Measurements from ENCODE around the gene FILIP1L. TPM values are rescaled to one million over a fixed set of nuclear protein-coding genes. Genes with fewer than 3 reads are reported as not detected.

Gene FILIP1L
- total and polyA plus RNA-seq, 2 of the 4 experiments (the other 2 are of a cell fraction): 11.5 to 19.9 TPM

DNA sequence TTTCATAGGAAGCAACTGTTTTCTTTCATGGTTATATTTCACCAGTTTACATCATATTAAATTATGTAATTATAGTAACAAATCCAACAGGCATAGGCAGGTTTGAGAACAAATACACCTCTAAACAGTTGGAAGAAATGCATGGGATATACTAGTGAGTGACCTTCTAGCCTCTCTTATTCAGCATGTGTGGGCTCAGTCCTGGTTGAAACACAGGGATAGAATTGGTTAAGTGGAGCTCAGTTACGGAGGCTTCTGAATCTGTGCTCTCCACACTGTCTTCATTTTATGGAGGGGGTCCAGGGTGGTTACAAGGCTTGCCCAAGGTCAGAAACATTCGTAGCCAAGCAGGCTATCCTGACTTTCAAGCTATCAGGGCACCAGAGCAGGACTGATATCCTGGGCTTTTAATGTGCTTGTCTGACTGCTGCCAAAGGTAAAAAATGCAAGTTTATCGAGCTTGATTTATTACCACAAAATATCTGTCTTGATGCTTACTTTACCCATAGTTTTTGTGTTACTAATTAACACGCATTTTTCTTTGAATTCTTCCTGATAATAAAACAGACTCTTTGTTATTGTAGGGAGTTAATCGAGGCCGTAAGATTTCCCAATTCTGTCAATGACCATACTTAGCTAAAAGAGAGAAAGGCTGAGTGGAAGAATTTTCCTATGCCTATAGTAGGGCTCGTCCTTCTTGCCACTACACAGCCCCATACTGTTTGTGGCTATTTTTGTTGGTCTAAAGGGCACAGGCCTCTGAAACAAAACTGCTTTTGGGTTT lies 89.6 kb downstream of the FILIP1L start (continued):
- no peak for TF ChIP-seq CHD1 (IDR thresholded peaks at IDR 0.05; ENCODE audit: low read depth, low read length)
- no peak for TF ChIP-seq RAD21 (IDR thresholded peaks at IDR 0.05; ENCODE audit: low read length)

DNA sequence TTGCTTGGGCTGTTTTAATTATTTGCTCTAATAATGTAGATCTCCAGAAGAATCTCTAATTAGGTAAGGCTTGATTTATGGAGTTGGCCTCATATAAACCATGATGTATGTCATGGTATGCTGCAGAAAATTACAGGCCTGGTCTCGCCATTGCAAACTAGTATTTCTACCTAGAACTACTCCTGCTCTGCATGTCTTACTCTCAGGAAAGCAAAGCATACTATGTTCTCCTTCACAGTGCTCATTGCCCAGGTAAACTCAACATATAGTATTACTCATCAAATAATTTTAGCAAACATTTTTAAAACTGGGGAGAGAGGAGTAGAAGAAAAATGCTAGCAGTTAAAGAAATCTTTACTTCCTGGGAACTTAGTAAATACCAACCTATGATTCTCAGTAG lies 90.7 kb downstream of the FILIP1L start:
- H4K20me1 ChIP-seq (ENCODE audit: insufficient read depth, low read length): no peaks in the 10 kb centered on the region
- no peak for ATAC-seq (ENCODE audit: low read depth)
- peak overlapping the region; percentile 6; the same call in 1 of the 2 replicates for H4K5ac ChIP-seq (ENCODE audit: low read depth, low read length)
- in situ Hi-C loops (cut with MboI; ENCODE audit: low sequenced_read_pairs): no loop called here
- H3K4me3 ChIP-seq (ENCODE audit: insufficient read depth, low read depth, low read length): no peak overlapping the region
- H3K14ac ChIP-seq (replicated peaks; ENCODE audit: low read depth, low read length): peak overlapping the region; percentile 89
- H2BK15ac ChIP-seq (ENCODE audit: low read depth, low read length): peak overlapping the region; percentile 95; the same call in 1 of the 3 replicates
- no peaks in the 10 kb centered on the region; the same call in 1 of the 2 replicates for H3K9me1 ChIP-seq (ENCODE audit: insufficient read depth, low read length)
- 0 out of 2 replicates have a peak overlapping the region, but pooled peaks have one; percentile 56 for H3K4ac ChIP-seq (ENCODE audit: low read depth, low read length)
- H3K9ac ChIP-seq (ENCODE audit: low read depth, low read length): no peak overlapping the region
- no peak overlapping the region for H2AK9ac ChIP-seq (replicated peaks; ENCODE audit: low read depth, low read length, poor library complexity)
- no peaks in the 10 kb centered on the region for H3K9me3 ChIP-seq (ENCODE audit: control insufficient read depth, insufficient read depth, low read length)
- peaks cover 11% of the 10 kb centered on the region for H3K4me1 ChIP-seq (ENCODE audit: control insufficient read depth, insufficient read depth, low read length)
- peak overlapping the region; percentile 56 for H2BK120ac ChIP-seq (ENCODE audit: low read depth, low read length)
- H3K27me3 ChIP-seq (ENCODE audit: control insufficient read depth, insufficient read depth, low read length): no peaks in the 10 kb centered on the region
- no TSS peak for BruUV-seq (replicated peaks)
- no CpG with 5 or more reads among the region's 1 CpG for WGBS, 2 experiments (ENCODE audit: extremely low coverage in 2 of 2, insufficient read length in 1 of 2)
- no peak for DNase-seq
- H2AK5ac ChIP-seq (ENCODE audit: low read depth, low read length): peak overlapping the region; percentile 75; the same call in 1 of the 2 replicates
- dilution Hi-C loops (cut with HindIII; ENCODE audit: low sequenced_read_pairs, unreplicated experiment): no loop called here
- ChIA-PET CTCF (no interaction called here), POLR2A (ENCODE audit: unreplicated experiment) (no interaction called here)
- H3K4me2 ChIP-seq (ENCODE audit: low read depth, low read length): no peak overlapping the region
- 0 out of 2 replicates have a peak overlapping the region, but pooled peaks have one; percentile 20 for H2BK20ac ChIP-seq (ENCODE audit: low read depth, low read length)
- peak overlapping the region; percentile 60 for H3K18ac ChIP-seq (ENCODE audit: low read depth, low read length)
- H3K23ac ChIP-seq (ENCODE audit: low read depth, low read length): 0 out of 2 replicates have a peak overlapping the region, but pooled peaks have one; percentile 8
- H3K56ac ChIP-seq (ENCODE audit: extremely low read depth, insufficient read depth, low read length): no peak overlapping the region
- intact Hi-C loops (cut with micrococcal nuclease): loop anchor here (5.0 kb wide), 1 partner anchor 51 kb away; no protein-coding TSS in a partner anchor
- H3K79me1 ChIP-seq (ENCODE audit: low read depth in 1 of 2, low read length in 2 of 2): no peaks in the 10 kb centered on the region; a peak in 2 of 4 replicates
- no peak overlapping the region for H2BK5ac ChIP-seq (ENCODE audit: low read depth, low read length, poor library complexity, severe bottlenecking)
- no peak overlapping the region for H2AFZ ChIP-seq (replicated peaks; ENCODE audit: low read length, poor library complexity)
- H4K91ac ChIP-seq (ENCODE audit: insufficient read depth, low read depth, low read length): no peak overlapping the region; the same call in 1 of the 2 replicates
- no peak overlapping the region for H3K27ac ChIP-seq (ENCODE audit: insufficient read depth, low read length)
- no peaks in the 10 kb centered on the region for H3K36me3 ChIP-seq (ENCODE audit: control insufficient read depth, insufficient read depth, low read length)
- 0 out of 4 replicates have a peak overlapping the region, but pooled peaks of 1 of the 2 experiments have one; percentile 61 for H4K8ac ChIP-seq (ENCODE audit: low read depth in 2 of 2, low read length in 2 of 2)
- TF ChIP-seq NFE2L2 (IDR thresholded peaks at IDR 0.05; ENCODE audit: low read depth, low read length) (no peak), POLR2A (IDR thresholded peaks at IDR 0.05; ENCODE audit: low read depth, low read length) (no peak), RAD21 (IDR thresholded peaks at IDR 0.05; ENCODE audit: low read length) (no peak), CHD1 (IDR thresholded peaks at IDR 0.05; ENCODE audit: low read depth, low read length) (no peak), RCOR1 (IDR thresholded peaks at IDR 0.05; ENCODE audit: insufficient replicate concordance, low read length) (no peak), MXI1 (IDR thresholded peaks at IDR 0.05; ENCODE audit: borderline replicate concordance, low read depth, low read length) (no peak), MAFK (IDR thresholded peaks at IDR 0.05; ENCODE audit: low read depth, low read length) (no peak), MAZ (IDR thresholded peaks at IDR 0.05; ENCODE audit: borderline replicate concordance, low read depth, low read length) (no peak)
- TF ChIP-seq, protein P1, sequence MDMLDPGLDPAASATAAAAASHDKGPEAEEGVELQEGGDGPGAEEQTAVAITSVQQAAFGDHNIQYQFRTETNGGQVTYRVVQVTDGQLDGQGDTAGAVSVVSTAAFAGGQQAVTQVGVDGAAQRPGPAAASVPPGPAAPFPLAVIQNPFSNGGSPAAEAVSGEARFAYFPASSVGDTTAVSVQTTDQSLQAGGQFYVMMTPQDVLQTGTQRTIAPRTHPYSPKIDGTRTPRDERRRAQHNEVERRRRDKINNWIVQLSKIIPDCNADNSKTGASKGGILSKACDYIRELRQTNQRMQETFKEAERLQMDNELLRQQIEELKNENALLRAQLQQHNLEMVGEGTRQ (IDR thresholded peaks at IDR 0.05; ENCODE audit: low read depth, low read length): no peak
- TF ChIP-seq, protein P2, sequence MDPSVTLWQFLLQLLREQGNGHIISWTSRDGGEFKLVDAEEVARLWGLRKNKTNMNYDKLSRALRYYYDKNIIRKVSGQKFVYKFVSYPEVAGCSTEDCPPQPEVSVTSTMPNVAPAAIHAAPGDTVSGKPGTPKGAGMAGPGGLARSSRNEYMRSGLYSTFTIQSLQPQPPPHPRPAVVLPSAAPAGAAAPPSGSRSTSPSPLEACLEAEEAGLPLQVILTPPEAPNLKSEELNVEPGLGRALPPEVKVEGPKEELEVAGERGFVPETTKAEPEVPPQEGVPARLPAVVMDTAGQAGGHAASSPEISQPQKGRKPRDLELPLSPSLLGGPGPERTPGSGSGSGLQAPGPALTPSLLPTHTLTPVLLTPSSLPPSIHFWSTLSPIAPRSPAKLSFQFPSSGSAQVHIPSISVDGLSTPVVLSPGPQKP (IDR thresholded peaks at IDR 0.05; ENCODE audit: borderline replicate concordance, low read depth, low read length): no peak
- TF ChIP-seq, protein P3, sequence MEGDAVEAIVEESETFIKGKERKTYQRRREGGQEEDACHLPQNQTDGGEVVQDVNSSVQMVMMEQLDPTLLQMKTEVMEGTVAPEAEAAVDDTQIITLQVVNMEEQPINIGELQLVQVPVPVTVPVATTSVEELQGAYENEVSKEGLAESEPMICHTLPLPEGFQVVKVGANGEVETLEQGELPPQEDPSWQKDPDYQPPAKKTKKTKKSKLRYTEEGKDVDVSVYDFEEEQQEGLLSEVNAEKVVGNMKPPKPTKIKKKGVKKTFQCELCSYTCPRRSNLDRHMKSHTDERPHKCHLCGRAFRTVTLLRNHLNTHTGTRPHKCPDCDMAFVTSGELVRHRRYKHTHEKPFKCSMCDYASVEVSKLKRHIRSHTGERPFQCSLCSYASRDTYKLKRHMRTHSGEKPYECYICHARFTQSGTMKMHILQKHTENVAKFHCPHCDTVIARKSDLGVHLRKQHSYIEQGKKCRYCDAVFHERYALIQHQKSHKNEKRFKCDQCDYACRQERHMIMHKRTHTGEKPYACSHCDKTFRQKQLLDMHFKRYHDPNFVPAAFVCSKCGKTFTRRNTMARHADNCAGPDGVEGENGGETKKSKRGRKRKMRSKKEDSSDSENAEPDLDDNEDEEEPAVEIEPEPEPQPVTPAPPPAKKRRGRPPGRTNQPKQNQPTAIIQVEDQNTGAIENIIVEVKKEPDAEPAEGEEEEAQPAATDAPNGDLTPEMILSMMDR (conservative IDR thresholded peaks at IDR 0.05; ENCODE audit: low read depth, low read length): no peak

Data from IMR-90 (cell line).